GM12878 (cell line): ENCODE data around the gene SLC25A45. TPM values are rescaled to one million over a fixed set of nuclear protein-coding genes. Genes with fewer than 3 reads are reported as not detected.

Source experiments
- GABPA ChIP-seq: IDR thresholded peaks from 2 replicates; pipeline ENCODE4 v1.6.1; 2014; ENCODE audit warnings: antibody characterized with exemption, low read depth, mild to moderate bottlenecking, inconsistent platforms
- HDGF ChIP-seq: fragments of 450-650 bp; IDR thresholded peaks from 2 replicates; pipeline ENCODE4 v1.6.1; 2016; ENCODE audit warnings: antibody characterized with exemption
- JUNB ChIP-seq: IDR thresholded peaks from 2 replicates; pipeline ENCODE4 v1.6.1; 2016; ENCODE audit warnings: antibody characterized with exemption, mild to moderate bottlenecking
- LARP7 ChIP-seq: fragments of 450-650 bp; IDR thresholded peaks from 2 replicates; pipeline ENCODE4 v1.6.1; 2017; ENCODE audit warnings: mild to moderate bottlenecking
- NBN ChIP-seq: fragments of 450-650 bp; IDR thresholded peaks from 2 replicates; pipeline ENCODE4 v1.6.1; 2016
- PML ChIP-seq: IDR thresholded peaks from 2 replicates; pipeline ENCODE4 v1.6.1; 2012; ENCODE audit warnings: low read length, inconsistent platforms
- POLR2AphosphoS5 ChIP-seq: IDR thresholded peaks from 2 replicates; pipeline ENCODE4 v1.6.1; 2011; ENCODE audit warnings: mild to moderate bottlenecking, low read length, inconsistent platforms
- SIN3A ChIP-seq: IDR thresholded peaks from 2 replicates; pipeline ENCODE4 v1.6.1; 2012; ENCODE audit warnings: low read depth, low read length, improper control_type of control experiment
- TCF12 ChIP-seq: IDR thresholded peaks from 2 replicates; pipeline ENCODE4 v1.6.1; 2011; ENCODE audit warnings: low read depth, mild to moderate bottlenecking, low read length
- TCF3 ChIP-seq: IDR thresholded peaks from 2 replicates; pipeline ENCODE4 v1.6.1; 2012; ENCODE audit warnings: low read depth, mild to moderate bottlenecking, low read length, borderline replicate concordance; ENCODE audit not compliant: insufficient read depth
- polyA plus RNA-seq, 11 experiments: library from polyadenylated mRNA; depleted of rRNA in 4 of 11; unstranded in 6 of 11; stranded (reverse) in 5 of 11; fragments of >200 nt; fragmentation: Nextera tagmentation in 4 of 11; fragmentation: Illumina TruSeq in 1 of 11; extraction: Ambion mirVana in 4 of 11; extraction: Trizol in 1 of 11; gene quantifications; 1 replicate in 1 of 11; 2 replicates in 10 of 11; pipeline versions ENCODE4 v1.2.1 to v1.2.3, GENCODE V29; 2011 to 2016; ENCODE audit warnings: inconsistent platforms in 2 of 11, missing spikeins in 2 of 11, low read depth in 1 of 11
- total RNA-seq, 4 experiments: library from RNA; depleted of rRNA in 3 of 4; stranded (reverse); fragments of >200 nt in 3 of 4; fragmentation: Illumina TruSeq in 1 of 4; extraction: Trizol in 1 of 4; gene quantifications; 2 replicates each; pipeline versions ENCODE4 v1.2.1 to v1.2.3, GENCODE V29; 2013 to 2021
- TF ChIP-seq, protein P1 (sequence below): IDR thresholded peaks from 2 replicates; pipeline ENCODE4 v1.6.1; 2012; ENCODE audit warnings: low read depth, low read length, improper control_type of control experiment
- TF ChIP-seq, protein P2 (sequence below), 3 experiments: IDR thresholded peaks in 2 of 3; conservative IDR thresholded peaks in 1 of 3; 2 replicates each; pipeline ENCODE4 v1.5.1; 2011; ENCODE audit warnings: low read depth in 3 of 3, low read length in 3 of 3, mild to moderate bottlenecking in 3 of 3, control low read depth in 2 of 3, moderate library complexity in 2 of 3, inconsistent platforms in 1 of 3, mixed read lengths in 1 of 3; ENCODE audit not compliant: control insufficient read depth in 2 of 3, insufficient read depth in 1 of 3; ENCODE audit errors: extremely low read depth in 1 of 3
- TF ChIP-seq, protein P3 (sequence below): IDR thresholded peaks from 2 replicates; pipeline ENCODE4 v1.6.1; 2011; ENCODE audit warnings: low read depth, mild to moderate bottlenecking, low read length, moderate library complexity, borderline replicate concordance; ENCODE audit errors: extremely low read depth
- TF ChIP-seq, protein P4 (sequence below): fragments of 450-650 bp; formaldehyde crosslinking; IDR thresholded peaks from 2 replicates; pipeline ENCODE4 v1.5.0; 2022; ENCODE audit warnings: mild to moderate bottlenecking, missing genetic modification characterization
- TF ChIP-seq, protein P5 (sequence below): fragments of 150-350 bp; IDR thresholded peaks from 2 replicates; pipeline ENCODE4 v1.6.1; 2014; ENCODE audit warnings: mild to moderate bottlenecking, low read depth, low read length
- TF ChIP-seq, protein P6 (sequence below): IDR thresholded peaks from 2 replicates; pipeline ENCODE4 v1.6.1; 2012; ENCODE audit warnings: mild to moderate bottlenecking, low read depth, low read length

Gene SLC25A45
- total and polyA plus RNA-seq, 10 of the 15 experiments (the other 5 are each of a cell fraction or from before 2014, with no cell fraction given) = 4.1 to 35.2 (median 20.3) TPM

DNA sequence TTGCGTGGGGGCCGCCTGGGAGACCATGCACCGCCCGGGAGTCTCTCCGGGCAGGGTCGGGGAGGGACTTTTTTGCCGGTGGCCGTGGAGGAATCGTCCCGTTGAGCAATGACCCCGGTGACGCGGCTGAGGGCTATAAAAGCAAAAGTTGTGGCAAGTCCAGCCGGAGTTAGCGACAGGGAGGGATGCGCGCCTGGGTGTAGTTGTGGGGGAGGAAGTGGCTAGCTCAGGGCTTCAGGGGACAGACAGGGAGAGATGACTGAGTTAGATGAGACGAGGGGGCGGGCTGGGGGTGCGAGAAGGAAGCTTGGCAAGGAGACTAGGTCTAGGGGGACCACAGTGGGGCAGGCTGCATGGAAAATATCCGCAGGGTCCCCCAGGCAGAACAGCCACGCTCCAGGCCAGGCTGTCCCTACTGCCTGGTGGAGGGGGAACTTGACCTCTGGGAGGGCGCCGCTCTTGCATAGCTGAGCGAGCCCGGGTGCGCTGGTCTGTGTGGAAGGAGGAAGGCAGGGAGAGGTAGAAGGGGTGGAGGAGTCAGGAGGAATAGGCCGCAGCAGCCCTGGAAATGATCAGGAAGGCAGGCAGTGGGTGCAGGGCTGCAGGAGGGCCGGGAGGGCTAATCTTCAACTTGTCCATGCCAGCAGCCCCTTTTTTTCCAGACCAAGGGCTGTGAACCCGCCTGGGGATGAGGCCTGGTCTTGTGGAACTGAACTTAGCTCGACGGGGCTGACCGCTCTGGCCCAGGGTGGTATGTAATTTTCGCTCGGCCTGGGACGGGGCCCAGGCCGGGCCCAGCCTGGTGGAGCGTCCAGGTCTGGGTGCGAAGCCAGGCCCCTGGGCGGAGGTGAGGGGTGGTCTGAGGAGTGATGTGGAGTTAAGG lies 40.4 kb upstream of the SLC25A45 start, which contains the start of gene NEAT1 (continued):
- peak; percentile 98; the same call in 1 of the 2 replicates for TF ChIP-seq TCF3
- TF ChIP-seq, protein P1, sequence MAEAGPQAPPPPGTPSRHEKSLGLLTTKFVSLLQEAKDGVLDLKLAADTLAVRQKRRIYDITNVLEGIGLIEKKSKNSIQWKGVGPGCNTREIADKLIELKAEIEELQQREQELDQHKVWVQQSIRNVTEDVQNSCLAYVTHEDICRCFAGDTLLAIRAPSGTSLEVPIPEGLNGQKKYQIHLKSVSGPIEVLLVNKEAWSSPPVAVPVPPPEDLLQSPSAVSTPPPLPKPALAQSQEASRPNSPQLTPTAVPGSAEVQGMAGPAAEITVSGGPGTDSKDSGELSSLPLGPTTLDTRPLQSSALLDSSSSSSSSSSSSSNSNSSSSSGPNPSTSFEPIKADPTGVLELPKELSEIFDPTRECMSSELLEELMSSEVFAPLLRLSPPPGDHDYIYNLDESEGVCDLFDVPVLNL = peak; percentile 48; the same call in 1 of the 2 replicates
- TF ChIP-seq HDGF = peak; percentile 95
- TF ChIP-seq, protein P2, sequence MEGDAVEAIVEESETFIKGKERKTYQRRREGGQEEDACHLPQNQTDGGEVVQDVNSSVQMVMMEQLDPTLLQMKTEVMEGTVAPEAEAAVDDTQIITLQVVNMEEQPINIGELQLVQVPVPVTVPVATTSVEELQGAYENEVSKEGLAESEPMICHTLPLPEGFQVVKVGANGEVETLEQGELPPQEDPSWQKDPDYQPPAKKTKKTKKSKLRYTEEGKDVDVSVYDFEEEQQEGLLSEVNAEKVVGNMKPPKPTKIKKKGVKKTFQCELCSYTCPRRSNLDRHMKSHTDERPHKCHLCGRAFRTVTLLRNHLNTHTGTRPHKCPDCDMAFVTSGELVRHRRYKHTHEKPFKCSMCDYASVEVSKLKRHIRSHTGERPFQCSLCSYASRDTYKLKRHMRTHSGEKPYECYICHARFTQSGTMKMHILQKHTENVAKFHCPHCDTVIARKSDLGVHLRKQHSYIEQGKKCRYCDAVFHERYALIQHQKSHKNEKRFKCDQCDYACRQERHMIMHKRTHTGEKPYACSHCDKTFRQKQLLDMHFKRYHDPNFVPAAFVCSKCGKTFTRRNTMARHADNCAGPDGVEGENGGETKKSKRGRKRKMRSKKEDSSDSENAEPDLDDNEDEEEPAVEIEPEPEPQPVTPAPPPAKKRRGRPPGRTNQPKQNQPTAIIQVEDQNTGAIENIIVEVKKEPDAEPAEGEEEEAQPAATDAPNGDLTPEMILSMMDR (IDR thresholded peaks at IDR 0.05 in 2 of 3, conservative IDR thresholded peaks at IDR 0.05 in 1 of 3; ENCODE audit: control insufficient read depth in 2 of 3, extremely low read depth in 1 of 3, insufficient read depth in 1 of 3, low read depth in 3 of 3, low read length in 3 of 3) = no peak
- peak; percentile 98 for TF ChIP-seq TCF12
- TF ChIP-seq, protein P3, sequence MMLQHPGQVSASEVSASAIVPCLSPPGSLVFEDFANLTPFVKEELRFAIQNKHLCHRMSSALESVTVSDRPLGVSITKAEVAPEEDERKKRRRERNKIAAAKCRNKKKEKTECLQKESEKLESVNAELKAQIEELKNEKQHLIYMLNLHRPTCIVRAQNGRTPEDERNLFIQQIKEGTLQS = no peak
- peak; percentile 71; the same call in 1 of the 2 replicates for TF ChIP-seq LARP7
- TF ChIP-seq, protein P4, sequence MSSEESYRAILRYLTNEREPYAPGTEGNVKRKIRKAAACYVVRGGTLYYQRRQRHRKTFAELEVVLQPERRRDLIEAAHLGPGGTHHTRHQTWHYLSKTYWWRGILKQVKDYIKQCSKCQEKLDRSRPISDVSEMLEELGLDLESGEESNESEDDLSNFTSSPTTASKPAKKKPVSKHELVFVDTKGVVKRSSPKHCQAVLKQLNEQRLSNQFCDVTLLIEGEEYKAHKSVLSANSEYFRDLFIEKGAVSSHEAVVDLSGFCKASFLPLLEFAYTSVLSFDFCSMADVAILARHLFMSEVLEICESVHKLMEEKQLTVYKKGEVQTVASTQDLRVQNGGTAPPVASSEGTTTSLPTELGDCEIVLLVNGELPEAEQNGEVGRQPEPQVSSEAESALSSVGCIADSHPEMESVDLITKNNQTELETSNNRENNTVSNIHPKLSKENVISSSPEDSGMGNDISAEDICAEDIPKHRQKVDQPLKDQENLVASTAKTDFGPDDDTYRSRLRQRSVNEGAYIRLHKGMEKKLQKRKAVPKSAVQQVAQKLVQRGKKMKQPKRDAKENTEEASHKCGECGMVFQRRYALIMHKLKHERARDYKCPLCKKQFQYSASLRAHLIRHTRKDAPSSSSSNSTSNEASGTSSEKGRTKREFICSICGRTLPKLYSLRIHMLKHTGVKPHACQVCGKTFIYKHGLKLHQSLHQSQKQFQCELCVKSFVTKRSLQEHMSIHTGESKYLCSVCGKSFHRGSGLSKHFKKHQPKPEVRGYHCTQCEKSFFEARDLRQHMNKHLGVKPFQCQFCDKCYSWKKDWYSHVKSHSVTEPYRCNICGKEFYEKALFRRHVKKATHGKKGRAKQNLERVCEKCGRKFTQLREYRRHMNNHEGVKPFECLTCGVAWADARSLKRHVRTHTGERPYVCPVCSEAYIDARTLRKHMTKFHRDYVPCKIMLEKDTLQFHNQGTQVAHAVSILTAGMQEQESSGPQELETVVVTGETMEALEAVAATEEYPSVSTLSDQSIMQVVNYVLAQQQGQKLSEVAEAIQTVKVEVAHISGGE (CRISPR knock-in tag) = peak; percentile 86
- TF ChIP-seq PML = no peak
- TF ChIP-seq NBN = peak; percentile 98
- no peak for TF ChIP-seq GABPA
- TF ChIP-seq JUNB = no peak
- TF ChIP-seq SIN3A = peak; percentile 68
- TF ChIP-seq, protein P5, sequence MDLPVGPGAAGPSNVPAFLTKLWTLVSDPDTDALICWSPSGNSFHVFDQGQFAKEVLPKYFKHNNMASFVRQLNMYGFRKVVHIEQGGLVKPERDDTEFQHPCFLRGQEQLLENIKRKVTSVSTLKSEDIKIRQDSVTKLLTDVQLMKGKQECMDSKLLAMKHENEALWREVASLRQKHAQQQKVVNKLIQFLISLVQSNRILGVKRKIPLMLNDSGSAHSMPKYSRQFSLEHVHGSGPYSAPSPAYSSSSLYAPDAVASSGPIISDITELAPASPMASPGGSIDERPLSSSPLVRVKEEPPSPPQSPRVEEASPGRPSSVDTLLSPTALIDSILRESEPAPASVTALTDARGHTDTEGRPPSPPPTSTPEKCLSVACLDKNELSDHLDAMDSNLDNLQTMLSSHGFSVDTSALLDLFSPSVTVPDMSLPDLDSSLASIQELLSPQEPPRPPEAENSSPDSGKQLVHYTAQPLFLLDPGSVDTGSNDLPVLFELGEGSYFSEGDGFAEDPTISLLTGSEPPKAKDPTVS = peak; percentile 59; the same call in 1 of the 2 replicates
- TF ChIP-seq, protein P6, sequence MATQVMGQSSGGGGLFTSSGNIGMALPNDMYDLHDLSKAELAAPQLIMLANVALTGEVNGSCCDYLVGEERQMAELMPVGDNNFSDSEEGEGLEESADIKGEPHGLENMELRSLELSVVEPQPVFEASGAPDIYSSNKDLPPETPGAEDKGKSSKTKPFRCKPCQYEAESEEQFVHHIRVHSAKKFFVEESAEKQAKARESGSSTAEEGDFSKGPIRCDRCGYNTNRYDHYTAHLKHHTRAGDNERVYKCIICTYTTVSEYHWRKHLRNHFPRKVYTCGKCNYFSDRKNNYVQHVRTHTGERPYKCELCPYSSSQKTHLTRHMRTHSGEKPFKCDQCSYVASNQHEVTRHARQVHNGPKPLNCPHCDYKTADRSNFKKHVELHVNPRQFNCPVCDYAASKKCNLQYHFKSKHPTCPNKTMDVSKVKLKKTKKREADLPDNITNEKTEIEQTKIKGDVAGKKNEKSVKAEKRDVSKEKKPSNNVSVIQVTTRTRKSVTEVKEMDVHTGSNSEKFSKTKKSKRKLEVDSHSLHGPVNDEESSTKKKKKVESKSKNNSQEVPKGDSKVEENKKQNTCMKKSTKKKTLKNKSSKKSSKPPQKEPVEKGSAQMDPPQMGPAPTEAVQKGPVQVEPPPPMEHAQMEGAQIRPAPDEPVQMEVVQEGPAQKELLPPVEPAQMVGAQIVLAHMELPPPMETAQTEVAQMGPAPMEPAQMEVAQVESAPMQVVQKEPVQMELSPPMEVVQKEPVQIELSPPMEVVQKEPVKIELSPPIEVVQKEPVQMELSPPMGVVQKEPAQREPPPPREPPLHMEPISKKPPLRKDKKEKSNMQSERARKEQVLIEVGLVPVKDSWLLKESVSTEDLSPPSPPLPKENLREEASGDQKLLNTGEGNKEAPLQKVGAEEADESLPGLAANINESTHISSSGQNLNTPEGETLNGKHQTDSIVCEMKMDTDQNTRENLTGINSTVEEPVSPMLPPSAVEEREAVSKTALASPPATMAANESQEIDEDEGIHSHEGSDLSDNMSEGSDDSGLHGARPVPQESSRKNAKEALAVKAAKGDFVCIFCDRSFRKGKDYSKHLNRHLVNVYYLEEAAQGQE = peak; percentile 56; the same call in 1 of the 2 replicates
- peak; percentile 99 for TF ChIP-seq POLR2AphosphoS5
